ENCODE measurements around the gene HM13.

- TF ChIP-seq NR3C1 (CRISPR knock-in tag; conservative IDR thresholded peaks at IDR 0.05; ENCODE audit: low read depth) (no peak), CBFB (CRISPR knock-in tag; IDR thresholded peaks at IDR 0.05; ENCODE audit: low read depth) (no peak), CREM (CRISPR knock-in tag; IDR thresholded peaks at IDR 0.05) (no peak), ETV6 (CRISPR knock-in tag; IDR thresholded peaks at IDR 0.05) (no peak), AR (CRISPR knock-in tag; IDR thresholded peaks at IDR 0.05) (no peak), ZBTB43 (CRISPR knock-in tag; IDR thresholded peaks at IDR 0.05) (no peak), ATF1 (CRISPR knock-in tag; IDR thresholded peaks at IDR 0.05) (no peak), TEAD1 (CRISPR knock-in tag; IDR thresholded peaks at IDR 0.05) (no peak), CDX4 (CRISPR knock-in tag; IDR thresholded peaks at IDR 0.05; ENCODE audit: borderline replicate concordance) (no peak)
- TF ChIP-seq, protein P1, sequence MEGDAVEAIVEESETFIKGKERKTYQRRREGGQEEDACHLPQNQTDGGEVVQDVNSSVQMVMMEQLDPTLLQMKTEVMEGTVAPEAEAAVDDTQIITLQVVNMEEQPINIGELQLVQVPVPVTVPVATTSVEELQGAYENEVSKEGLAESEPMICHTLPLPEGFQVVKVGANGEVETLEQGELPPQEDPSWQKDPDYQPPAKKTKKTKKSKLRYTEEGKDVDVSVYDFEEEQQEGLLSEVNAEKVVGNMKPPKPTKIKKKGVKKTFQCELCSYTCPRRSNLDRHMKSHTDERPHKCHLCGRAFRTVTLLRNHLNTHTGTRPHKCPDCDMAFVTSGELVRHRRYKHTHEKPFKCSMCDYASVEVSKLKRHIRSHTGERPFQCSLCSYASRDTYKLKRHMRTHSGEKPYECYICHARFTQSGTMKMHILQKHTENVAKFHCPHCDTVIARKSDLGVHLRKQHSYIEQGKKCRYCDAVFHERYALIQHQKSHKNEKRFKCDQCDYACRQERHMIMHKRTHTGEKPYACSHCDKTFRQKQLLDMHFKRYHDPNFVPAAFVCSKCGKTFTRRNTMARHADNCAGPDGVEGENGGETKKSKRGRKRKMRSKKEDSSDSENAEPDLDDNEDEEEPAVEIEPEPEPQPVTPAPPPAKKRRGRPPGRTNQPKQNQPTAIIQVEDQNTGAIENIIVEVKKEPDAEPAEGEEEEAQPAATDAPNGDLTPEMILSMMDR (IDR thresholded peaks at IDR 0.05): no peak
- TF ChIP-seq, protein P2, sequence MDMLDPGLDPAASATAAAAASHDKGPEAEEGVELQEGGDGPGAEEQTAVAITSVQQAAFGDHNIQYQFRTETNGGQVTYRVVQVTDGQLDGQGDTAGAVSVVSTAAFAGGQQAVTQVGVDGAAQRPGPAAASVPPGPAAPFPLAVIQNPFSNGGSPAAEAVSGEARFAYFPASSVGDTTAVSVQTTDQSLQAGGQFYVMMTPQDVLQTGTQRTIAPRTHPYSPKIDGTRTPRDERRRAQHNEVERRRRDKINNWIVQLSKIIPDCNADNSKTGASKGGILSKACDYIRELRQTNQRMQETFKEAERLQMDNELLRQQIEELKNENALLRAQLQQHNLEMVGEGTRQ (CRISPR knock-in tag; IDR thresholded peaks at IDR 0.05): no peak
- TF ChIP-seq, protein P3, sequence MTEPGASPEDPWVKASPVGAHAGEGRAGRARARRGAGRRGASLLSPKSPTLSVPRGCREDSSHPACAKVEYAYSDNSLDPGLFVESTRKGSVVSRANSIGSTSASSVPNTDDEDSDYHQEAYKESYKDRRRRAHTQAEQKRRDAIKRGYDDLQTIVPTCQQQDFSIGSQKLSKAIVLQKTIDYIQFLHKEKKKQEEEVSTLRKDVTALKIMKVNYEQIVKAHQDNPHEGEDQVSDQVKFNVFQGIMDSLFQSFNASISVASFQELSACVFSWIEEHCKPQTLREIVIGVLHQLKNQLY (CRISPR knock-in tag; IDR thresholded peaks at IDR 0.05): no peak
- TF ChIP-seq, protein P4, sequence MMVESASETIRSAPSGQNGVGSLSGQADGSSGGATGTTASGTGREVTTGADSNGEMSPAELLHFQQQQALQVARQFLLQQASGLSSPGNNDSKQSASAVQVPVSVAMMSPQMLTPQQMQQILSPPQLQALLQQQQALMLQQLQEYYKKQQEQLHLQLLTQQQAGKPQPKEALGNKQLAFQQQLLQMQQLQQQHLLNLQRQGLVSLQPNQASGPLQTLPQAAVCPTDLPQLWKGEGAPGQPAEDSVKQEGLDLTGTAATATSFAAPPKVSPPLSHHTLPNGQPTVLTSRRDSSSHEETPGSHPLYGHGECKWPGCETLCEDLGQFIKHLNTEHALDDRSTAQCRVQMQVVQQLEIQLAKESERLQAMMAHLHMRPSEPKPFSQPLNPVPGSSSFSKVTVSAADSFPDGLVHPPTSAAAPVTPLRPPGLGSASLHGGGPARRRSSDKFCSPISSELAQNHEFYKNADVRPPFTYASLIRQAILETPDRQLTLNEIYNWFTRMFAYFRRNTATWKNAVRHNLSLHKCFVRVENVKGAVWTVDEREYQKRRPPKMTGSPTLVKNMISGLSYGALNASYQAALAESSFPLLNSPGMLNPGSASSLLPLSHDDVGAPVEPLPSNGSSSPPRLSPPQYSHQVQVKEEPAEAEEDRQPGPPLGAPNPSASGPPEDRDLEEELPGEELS (CRISPR knock-in tag; IDR thresholded peaks at IDR 0.05): no peak
These were observed 9.4 kb downstream of the HM13 start for GRCh38 chr20:31523361-31524283.

Data from WTC11 (cell line).